GM19193 (cell line): ENCODE results near the gene NOP9.

Source experiments
- POLR2A ChIP-seq: IDR thresholded peaks from 4 replicates; pipeline ENCODE4 v1.6.1; 2011; ENCODE audit not compliant: insufficient read depth, insufficient read length; ENCODE audit errors: extremely low read depth

Gene NOP9

DNA sequence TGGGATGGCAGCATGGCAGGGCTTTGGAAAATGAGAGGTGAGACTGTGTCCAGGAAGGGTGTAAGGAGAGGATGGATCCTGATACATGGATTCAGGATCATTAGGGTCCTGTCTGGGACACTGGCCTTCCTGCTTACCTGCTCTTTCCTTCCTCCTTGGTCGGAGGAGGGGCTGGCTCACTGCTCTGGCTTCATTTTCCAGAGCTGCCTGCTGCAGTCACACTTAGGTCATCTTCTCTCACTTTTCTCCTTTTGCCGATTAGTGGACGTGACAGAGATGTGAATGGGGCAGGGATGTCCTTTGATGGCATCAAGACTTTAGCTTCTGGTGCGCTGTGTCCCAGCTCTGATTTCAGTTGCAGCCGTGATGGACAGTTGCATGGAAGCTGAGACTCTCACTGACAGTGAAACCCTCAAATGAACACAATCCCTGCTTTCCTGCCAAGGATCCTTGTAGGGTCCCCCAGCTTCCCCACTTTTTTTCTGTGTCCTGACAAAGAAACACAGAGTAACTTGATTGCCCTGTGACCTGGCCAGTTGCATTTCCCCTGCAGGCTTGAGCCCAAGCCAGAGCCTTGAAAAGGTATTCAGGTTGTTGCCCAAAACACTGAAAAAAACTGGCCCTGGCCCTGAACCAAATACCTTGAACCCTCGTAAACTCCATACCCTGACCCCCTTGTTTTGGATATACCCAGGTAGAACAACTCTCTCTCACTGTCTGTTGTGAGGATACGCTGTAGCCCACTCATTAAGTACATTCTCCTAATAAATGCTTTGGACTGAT, 8.9 kb downstream of the NOP9 start:
- no peak for TF ChIP-seq POLR2A

DNA sequence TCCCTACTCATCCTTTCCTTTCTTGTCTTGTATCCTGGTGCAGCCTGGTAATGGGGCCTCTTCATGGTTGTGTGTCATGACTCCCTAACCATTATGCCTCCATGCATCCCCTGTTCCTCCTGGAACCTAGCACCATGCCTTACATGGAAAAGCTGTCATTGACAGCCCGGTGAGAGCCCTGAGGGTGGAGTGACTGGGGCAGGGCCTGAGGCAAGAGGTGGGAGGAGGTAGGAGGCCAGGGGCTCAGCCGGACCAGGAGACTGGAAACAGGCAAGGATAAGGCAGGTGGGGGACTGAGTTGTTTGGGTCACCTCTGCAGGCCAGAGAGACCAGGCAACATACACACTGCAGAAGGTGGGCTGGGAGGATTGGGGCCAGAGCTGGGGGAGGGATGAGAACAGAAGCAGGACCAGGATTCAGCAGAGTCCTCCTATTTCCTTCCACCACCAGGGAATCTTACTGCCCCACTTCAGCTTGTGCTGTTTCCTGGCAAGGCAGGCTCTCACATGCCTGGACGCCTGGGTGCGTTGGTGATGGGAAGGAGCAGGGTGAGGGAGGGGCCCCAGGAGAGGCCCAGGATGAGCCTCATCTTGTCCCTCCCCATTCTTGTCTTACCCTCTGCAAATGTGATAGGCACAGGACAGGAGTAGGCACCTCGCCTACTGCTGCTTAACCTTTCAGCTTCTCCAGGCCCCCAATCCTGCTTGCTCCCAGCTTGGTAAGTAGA, 10.1 kb downstream of the NOP9 start, which contains the start of gene LTB4R2:
LTB4R2 (plus strand) TSS at position 603 of the 727 bp plus-strand sequence. CDS start 525 bp downstream, outside the sequence.
- no peak for TF ChIP-seq POLR2A

DNA sequence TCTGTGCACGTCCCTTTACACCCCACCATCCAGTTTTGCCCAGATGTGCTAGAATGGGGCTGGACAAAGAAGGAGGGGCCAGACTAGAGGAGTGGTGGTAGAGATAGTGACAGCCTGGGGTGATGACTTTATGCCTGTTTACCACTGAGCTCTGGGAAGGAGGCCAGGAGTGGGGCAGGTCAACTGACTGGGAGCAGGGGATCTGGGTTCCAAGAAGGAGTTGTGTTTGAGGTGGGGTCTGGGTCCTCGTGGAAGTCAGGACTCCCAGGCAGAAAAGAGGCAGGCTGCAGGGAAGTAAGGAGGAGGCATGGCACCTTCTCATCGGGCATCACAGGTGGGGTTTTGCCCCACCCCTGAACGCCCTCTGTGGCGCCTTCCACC, 10.6 kb downstream of the NOP9 start:
- no peak for TF ChIP-seq POLR2A

DNA sequence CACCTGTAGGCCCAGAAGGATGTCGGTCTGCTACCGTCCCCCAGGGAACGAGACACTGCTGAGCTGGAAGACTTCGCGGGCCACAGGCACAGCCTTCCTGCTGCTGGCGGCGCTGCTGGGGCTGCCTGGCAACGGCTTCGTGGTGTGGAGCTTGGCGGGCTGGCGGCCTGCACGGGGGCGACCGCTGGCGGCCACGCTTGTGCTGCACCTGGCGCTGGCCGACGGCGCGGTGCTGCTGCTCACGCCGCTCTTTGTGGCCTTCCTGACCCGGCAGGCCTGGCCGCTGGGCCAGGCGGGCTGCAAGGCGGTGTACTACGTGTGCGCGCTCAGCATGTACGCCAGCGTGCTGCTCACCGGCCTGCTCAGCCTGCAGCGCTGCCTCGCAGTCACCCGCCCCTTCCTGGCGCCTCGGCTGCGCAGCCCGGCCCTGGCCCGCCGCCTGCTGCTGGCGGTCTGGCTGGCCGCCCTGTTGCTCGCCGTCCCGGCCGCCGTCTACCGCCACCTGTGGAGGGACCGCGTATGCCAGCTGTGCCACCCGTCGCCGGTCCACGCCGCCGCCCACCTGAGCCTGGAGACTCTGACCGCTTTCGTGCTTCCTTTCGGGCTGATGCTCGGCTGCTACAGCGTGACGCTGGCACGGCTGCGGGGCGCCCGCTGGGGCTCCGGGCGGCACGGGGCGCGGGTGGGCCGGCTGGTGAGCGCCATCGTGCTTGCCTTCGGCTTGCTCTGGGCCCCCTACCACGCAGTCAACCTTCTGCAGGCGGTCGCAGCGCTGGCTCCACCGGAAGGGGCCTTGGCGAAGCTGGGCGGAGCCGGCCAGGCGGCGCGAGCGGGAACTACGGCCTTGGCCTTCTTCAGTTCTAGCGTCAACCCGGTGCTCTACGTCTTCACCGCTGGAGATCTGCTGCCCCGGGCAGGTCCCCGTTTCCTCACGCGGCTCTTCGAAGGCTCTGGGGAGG, 11.3 kb downstream of the NOP9 start, which contains the start of gene LTB4R:
LTB4R (plus strand) TSS at position 857 of the 959 bp plus-strand sequence. CDS start 4,150 bp downstream, outside the sequence.
- TF ChIP-seq POLR2A = peak; percentile 29

DNA sequence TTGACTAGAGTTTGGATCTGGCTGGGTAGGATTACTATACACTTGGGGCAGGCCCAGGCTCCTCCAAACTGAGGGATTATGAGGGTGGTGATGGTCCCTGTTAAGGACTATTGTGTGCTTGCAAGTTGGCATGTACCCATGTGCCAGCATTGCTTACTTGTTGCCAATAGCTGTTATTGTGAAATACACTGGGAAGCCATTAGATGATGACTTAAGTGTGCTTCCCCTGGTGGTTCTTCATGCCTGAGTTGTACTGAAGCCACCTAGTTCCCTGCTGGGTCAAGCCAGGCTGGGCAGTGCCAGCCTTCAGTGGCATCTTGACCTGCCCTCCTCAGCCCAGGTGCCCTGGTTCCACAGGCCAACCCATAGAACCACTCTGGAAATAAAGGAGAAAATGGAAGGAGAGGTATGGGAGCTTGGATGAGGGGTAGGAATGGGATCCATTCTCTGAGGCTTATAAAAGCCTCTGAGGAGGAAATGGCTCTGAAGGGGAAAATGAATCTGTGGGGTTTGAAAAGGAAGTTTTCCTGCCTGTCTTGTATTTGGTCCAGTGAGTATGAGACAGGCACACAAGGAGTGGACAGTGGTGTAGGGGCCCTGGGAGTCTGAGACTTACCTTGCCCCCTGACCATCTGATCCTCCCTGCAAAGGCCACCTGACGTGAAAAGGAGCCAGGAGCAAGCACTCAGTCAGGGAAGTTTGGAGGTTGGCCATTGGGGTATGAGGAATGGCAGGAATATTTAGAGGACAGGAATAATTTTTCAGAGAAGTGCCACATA, 12.4 kb downstream of the NOP9 start:
- no peak for TF ChIP-seq POLR2A

DNA sequence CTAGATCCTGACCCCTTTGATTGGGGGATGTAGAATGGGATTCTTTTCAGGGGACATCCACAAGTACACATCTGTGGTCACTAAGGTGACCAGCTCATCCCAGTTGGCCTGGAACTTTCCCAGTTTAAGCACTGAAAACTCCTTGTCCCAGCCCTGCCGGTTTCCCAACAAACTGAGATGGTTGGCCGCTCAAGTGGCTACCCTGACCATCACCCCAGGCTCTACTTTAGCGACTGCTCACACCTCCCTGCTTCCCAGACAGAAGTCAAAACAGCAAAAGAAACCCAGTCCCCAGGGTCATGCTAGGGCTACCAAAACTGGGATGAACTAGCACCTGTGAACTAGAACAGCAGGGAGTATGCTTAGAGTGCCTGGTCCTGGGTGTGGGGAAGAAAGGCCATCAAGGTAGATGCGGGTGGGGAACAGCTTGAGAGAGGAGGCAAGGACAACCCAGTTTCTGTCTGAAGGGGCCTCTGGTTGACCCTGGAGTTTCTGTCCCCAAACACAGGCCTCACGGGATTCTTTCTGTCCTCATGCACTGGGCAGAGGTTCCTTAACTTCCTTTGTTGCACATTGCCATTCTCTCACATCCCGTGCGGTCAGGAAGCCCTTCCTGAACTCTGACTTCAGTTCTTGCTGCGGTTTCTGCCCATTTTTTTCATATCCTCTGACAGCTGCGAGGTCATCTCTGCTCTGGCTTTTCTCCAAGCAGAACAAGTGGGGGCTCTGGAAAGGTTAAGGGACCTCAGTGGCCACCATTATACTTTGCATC, 13.3 kb downstream of the NOP9 start:
- no peak for TF ChIP-seq POLR2A

DNA sequence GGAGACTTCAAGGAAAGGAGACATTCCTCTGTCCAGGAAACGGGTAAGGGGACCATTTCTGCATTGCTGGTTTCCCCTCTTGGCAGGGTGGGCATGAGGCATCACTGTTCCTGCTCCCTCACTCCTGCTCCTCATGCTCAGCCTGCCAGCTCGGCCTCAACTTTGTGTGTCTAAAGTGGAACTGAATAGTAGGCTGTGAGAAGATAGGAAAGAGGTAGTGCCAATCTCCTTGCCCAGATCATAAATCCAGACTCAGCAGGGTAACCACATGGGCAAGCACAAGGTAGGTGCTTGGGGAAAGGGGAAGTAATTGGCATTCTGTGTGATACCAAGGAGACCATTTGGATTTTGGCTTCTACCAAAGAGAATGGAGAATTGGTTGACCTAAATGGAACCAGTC, 14.3 kb downstream of the NOP9 start:
- TF ChIP-seq POLR2A = no peak

DNA sequence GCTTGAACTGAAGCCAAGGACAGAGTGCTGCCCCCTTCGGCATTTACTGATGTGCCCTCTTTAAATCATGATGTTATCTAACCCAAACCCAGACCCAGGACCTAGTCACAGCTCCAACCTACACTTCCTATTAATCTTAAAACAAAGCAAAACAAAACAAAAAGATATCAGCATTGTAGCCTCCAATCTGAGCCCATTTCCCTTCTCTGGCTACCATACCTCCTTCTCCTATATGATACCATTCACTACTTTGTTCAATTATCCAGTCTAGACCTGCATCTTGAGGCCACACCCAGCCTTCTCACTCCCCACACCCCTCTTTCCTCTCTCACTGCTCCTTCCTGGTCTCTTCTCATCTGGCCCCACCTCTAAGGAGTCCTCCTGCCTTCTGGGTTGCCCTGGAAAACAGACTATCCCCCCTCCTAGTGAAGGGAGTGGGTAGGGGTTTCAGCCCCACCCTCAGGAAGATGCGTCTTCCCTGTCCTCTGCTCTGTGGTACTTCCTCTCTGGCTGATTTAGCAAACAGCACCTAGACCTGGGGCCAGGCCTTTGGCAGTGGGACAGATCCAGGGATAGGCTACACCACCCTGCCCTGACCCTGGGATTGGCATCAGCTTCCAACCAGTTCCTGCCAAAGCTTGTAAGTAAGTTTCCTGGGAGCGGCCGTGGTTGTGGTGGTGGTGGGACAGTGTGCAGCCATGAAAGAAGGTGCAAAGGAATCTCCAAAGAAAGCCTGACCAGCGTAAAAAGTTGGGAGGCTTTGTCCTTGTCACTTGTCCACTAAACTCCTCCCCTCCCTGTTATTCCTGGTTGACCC, 14.9 kb downstream of the NOP9 start:
- TF ChIP-seq POLR2A = no peak

DNA sequence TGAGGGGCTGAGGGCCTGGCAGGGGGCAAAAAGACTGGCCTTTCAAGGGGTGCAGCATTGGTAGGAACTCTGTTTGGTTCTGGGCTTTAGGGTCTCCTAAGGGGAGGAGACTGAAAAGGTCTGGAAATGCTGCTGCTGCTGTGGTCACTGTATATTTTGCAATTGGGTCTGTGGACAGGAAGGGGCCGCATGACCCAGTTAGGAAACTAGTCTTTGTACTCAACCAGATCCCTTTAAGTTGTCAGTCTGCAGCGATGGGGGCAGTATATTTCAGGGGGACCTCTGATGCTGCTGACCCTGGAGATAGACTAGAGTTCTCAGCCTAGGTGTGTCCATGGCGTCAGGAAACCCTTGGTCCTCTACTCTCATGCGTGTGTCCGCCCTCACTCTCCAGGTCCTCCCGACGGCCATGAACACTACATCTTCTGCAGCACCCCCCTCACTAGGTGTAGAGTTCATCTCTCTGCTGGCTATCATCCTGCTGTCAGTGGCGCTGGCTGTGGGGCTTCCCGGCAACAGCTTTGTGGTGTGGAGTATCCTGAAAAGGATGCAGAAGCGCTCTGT, 15.7 kb downstream of the NOP9 start:
- no peak for TF ChIP-seq POLR2A

DNA sequence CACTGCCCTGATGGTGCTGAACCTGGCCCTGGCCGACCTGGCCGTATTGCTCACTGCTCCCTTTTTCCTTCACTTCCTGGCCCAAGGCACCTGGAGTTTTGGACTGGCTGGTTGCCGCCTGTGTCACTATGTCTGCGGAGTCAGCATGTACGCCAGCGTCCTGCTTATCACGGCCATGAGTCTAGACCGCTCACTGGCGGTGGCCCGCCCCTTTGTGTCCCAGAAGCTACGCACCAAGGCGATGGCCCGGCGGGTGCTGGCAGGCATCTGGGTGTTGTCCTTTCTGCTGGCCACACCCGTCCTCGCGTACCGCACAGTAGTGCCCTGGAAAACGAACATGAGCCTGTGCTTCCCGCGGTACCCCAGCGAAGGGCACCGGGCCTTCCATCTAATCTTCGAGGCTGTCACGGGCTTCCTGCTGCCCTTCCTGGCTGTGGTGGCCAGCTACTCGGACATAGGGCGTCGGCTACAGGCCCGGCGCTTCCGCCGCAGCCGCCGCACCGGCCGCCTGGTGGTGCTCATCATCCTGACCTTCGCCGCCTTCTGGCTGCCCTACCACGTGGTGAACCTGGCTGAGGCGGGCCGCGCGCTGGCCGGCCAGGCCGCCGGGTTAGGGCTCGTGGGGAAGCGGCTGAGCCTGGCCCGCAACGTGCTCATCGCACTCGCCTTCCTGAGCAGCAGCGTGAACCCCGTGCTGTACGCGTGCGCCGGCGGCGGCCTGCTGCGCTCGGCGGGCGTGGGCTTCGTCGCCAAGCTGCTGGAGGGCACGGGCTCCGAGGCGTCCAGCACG, 16.4 kb downstream of the NOP9 start:
- no peak for TF ChIP-seq POLR2A

DNA sequence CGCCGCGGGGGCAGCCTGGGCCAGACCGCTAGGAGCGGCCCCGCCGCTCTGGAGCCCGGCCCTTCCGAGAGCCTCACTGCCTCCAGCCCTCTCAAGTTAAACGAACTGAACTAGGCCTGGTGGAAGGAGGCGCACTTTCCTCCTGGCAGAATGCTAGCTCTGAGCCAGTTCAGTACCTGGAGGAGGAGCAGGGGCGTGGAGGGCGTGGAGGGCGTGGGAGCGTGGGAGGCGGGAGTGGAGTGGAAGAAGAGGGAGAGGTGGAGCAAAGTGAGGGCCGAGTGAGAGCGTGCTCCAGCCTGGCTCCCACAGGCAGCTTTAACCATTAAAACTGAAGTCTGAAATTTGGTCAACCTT, 16.9 kb downstream of the NOP9 start:
- no peak for TF ChIP-seq POLR2A
